WTC11 (cell line): ENCODE data around the gene GDPD2.

ENCODE experiments used
- JUN ChIP-seq: sonication (generic); formaldehyde crosslinking; IDR thresholded peaks from 2 replicates; pipeline ENCODE4 v1.8.0; 2023; ENCODE audit warnings: mild to moderate bottlenecking, missing genetic modification reagents
- USF2 ChIP-seq: sonication (generic); formaldehyde crosslinking; IDR thresholded peaks from 2 replicates; pipeline ENCODE4 v1.8.1; 2023; ENCODE audit warnings: mild to moderate bottlenecking, missing genetic modification reagents, moderate library complexity
- TF ChIP-seq, protein P1 (sequence below): sonication (generic); formaldehyde crosslinking; IDR thresholded peaks from 2 replicates; pipeline ENCODE4 v1.8.0; 2022; ENCODE audit warnings: missing genetic modification reagents

GRCh38 chrX:70432936-70433847 is 10.1 kb downstream of the GDPD2 start:
- TF ChIP-seq JUN (CRISPR knock-in tag), result no peak
- TF ChIP-seq, protein P1, sequence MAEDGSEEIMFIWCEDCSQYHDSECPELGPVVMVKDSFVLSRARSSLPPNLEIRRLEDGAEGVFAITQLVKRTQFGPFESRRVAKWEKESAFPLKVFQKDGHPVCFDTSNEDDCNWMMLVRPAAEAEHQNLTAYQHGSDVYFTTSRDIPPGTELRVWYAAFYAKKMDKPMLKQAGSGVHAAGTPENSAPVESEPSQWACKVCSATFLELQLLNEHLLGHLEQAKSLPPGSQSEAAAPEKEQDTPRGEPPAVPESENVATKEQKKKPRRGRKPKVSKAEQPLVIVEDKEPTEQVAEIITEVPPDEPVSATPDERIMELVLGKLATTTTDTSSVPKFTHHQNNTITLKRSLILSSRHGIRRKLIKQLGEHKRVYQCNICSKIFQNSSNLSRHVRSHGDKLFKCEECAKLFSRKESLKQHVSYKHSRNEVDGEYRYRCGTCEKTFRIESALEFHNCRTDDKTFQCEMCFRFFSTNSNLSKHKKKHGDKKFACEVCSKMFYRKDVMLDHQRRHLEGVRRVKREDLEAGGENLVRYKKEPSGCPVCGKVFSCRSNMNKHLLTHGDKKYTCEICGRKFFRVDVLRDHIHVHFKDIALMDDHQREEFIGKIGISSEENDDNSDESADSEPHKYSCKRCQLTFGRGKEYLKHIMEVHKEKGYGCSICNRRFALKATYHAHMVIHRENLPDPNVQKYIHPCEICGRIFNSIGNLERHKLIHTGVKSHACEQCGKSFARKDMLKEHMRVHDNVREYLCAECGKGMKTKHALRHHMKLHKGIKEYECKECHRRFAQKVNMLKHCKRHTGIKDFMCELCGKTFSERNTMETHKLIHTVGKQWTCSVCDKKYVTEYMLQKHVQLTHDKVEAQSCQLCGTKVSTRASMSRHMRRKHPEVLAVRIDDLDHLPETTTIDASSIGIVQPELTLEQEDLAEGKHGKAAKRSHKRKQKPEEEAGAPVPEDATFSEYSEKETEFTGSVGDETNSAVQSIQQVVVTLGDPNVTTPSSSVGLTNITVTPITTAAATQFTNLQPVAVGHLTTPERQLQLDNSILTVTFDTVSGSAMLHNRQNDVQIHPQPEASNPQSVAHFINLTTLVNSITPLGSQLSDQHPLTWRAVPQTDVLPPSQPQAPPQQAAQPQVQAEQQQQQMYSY, result no peak
- no peak for TF ChIP-seq USF2 (CRISPR knock-in tag)
